ENCODE results near the gene GNA14. TPM values are rescaled to one million over a fixed set of nuclear protein-coding genes. Genes with fewer than 3 reads are reported as not detected.

Gene GNA14
- total and polyA plus RNA-seq, 2 experiments from 2014 or later: 3.9 to 10.5 TPM

DNA sequence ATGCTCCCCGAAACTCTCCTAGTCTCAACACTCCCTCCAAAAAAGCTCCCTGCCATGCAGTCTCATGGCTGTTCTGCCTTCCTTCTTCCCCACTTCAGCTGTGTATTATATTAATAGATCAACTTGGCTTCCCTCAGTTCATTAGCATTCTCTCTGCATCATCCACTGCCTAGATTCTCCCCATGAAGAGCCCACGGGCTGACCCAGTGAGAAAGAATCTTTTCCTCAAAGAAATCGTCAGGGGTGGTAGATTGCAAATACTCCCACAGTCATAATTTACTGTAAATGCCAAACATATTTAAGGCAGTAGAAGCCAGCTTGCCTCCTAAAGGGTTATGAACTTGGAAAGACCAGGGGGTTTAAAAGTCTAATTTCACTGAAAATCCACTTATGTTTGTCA lies 33.5 kb downstream of the GNA14 start:
- no peak for DNase-seq (ENCODE audit: low spot score)
- Histone ChIP-seq H3K9me2 (ENCODE audit: insufficient read depth) (peaks cover 15% of the 10 kb centered on the region), H3K79me2 (replicated peaks; ENCODE audit: insufficient read depth) (no peaks in the 10 kb centered on the region), H3K4me3 (no peak overlapping the region), H3K27me3 (ENCODE audit: insufficient read depth) (no peaks in the 10 kb centered on the region), H4K20me1 (replicated peaks; ENCODE audit: insufficient read depth) (no peaks in the 10 kb centered on the region), H3K4me1 (ENCODE audit: insufficient read depth) (peaks cover 17% of the 10 kb centered on the region), H3K27ac (ENCODE audit: low read depth) (no peak overlapping the region), H3K4me2 (no peak overlapping the region), H2AFZ (no peak overlapping the region), H3K36me3 (ENCODE audit: insufficient read depth) (no peaks in the 10 kb centered on the region), H3F3A (replicated peaks; ENCODE audit: low read depth) (no peaks in the 10 kb centered on the region)
- Mint-ChIP-seq H3K9me3 (no peaks in the 10 kb centered on the region), H3K4me3 (no peak overlapping the region), H3K36me3 (ENCODE audit: low read depth) (peaks cover 7% of the 10 kb centered on the region; the same call in 2 of the 3 replicates), H3K27ac (no peak overlapping the region), H3K4me1 (peaks cover 14% of the 10 kb centered on the region), H3K27me3 (ENCODE audit: insufficient read depth, low read depth, poor library complexity) (no peaks in the 10 kb centered on the region)
- no peak for ATAC-seq
- TF ChIP-seq NANOG (IDR thresholded peaks at IDR 0.05; ENCODE audit: borderline replicate concordance) (no peak), ZNF331 (CRISPR knock-in tag; IDR thresholded peaks at IDR 0.05; ENCODE audit: low read depth) (no peak), JUNB (IDR thresholded peaks at IDR 0.05; ENCODE audit: unreplicated experiment) (no peak), STAT1 (IDR thresholded peaks at IDR 0.05; ENCODE audit: unreplicated experiment) (no peak), EZH2 (IDR thresholded peaks at IDR 0.05; ENCODE audit: low read depth, unreplicated experiment) (no peak), EZH2phosphoT487 (IDR thresholded peaks at IDR 0.05; ENCODE audit: unreplicated experiment) (no peak), CREB1 (CRISPR knock-in tag; IDR thresholded peaks at IDR 0.05; ENCODE audit: low read depth) (no peak), ZNF114 (CRISPR knock-in tag; IDR thresholded peaks at IDR 0.05) (no peak), POLR2AphosphoS5 (IDR thresholded peaks at IDR 0.05; ENCODE audit: low read depth) (no peak)
- TF ChIP-seq, protein P1, sequence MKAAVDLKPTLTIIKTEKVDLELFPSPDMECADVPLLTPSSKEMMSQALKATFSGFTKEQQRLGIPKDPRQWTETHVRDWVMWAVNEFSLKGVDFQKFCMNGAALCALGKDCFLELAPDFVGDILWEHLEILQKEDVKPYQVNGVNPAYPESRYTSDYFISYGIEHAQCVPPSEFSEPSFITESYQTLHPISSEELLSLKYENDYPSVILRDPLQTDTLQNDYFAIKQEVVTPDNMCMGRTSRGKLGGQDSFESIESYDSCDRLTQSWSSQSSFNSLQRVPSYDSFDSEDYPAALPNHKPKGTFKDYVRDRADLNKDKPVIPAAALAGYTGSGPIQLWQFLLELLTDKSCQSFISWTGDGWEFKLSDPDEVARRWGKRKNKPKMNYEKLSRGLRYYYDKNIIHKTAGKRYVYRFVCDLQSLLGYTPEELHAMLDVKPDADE (IDR thresholded peaks at IDR 0.05): no peak
- TF ChIP-seq, protein P2, sequence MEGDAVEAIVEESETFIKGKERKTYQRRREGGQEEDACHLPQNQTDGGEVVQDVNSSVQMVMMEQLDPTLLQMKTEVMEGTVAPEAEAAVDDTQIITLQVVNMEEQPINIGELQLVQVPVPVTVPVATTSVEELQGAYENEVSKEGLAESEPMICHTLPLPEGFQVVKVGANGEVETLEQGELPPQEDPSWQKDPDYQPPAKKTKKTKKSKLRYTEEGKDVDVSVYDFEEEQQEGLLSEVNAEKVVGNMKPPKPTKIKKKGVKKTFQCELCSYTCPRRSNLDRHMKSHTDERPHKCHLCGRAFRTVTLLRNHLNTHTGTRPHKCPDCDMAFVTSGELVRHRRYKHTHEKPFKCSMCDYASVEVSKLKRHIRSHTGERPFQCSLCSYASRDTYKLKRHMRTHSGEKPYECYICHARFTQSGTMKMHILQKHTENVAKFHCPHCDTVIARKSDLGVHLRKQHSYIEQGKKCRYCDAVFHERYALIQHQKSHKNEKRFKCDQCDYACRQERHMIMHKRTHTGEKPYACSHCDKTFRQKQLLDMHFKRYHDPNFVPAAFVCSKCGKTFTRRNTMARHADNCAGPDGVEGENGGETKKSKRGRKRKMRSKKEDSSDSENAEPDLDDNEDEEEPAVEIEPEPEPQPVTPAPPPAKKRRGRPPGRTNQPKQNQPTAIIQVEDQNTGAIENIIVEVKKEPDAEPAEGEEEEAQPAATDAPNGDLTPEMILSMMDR (conservative IDR thresholded peaks at IDR 0.05; ENCODE audit: low read depth in 2 of 2): no peak
- TF ChIP-seq, protein P3, sequence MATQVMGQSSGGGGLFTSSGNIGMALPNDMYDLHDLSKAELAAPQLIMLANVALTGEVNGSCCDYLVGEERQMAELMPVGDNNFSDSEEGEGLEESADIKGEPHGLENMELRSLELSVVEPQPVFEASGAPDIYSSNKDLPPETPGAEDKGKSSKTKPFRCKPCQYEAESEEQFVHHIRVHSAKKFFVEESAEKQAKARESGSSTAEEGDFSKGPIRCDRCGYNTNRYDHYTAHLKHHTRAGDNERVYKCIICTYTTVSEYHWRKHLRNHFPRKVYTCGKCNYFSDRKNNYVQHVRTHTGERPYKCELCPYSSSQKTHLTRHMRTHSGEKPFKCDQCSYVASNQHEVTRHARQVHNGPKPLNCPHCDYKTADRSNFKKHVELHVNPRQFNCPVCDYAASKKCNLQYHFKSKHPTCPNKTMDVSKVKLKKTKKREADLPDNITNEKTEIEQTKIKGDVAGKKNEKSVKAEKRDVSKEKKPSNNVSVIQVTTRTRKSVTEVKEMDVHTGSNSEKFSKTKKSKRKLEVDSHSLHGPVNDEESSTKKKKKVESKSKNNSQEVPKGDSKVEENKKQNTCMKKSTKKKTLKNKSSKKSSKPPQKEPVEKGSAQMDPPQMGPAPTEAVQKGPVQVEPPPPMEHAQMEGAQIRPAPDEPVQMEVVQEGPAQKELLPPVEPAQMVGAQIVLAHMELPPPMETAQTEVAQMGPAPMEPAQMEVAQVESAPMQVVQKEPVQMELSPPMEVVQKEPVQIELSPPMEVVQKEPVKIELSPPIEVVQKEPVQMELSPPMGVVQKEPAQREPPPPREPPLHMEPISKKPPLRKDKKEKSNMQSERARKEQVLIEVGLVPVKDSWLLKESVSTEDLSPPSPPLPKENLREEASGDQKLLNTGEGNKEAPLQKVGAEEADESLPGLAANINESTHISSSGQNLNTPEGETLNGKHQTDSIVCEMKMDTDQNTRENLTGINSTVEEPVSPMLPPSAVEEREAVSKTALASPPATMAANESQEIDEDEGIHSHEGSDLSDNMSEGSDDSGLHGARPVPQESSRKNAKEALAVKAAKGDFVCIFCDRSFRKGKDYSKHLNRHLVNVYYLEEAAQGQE (IDR thresholded peaks at IDR 0.05; ENCODE audit: unreplicated experiment): no peak

Measured in GM23338 (cell line).